ENCODE results near the gene GOPC. TPM values are rescaled to one million over a fixed set of nuclear protein-coding genes. Genes with fewer than 3 reads are reported as not detected.

Gene GOPC
- total and polyA plus RNA-seq, 2 of the 13 experiments (the other 11 are each of a cell fraction or from before 2014, with no cell fraction given), result 20.9 to 41.5 TPM

DNA sequence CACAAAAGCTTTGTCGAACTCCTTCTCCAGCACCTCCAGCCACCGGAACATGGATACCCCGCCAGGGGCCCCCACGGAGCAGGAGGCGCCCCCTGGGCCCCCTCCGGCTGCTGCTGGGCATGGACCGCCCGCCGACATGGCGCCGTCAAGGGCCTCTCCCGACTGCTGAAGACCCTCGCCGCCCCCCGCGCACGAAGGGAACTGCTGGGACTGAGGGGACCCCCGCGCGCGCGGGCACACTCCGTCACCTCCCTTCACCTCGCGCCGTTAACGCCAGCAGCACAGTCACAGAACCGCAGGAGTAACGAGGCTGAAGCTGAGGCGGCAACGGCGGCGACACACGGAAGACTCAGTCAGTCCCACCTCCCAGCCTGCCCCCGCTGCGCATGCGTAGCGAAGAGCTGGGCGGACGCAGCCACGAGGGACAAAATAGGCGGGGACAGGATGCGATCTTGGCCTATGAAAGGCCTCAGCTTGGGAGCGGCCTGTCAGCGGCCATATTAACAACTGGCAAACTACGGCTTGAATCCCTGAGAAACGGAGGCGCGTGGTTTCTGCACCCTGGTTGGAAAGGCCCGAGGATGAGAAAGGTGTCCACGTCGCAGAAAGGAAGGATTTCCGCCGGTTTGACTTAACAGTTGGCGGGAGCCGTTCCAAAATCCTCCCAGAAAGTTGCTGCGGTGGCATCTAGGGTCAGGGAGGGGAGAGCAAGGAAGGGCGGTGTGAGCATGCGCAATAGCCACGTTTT is at the start of gene GOPC (continued):
- TF ChIP-seq ZNF225 (CRISPR knock-in tag; IDR thresholded peaks at IDR 0.05) (peak; percentile 70; the same call in 1 of the 2 replicates), ZKSCAN8 (CRISPR knock-in tag; IDR thresholded peaks at IDR 0.05; ENCODE audit: borderline replicate concordance) (peak; percentile 86; the same call in 1 of the 2 replicates), PRMT3 (CRISPR knock-in tag; IDR thresholded peaks at IDR 0.05; ENCODE audit: borderline replicate concordance, low read depth) (peak; percentile 94; the same call in 1 of the 2 replicates), ZNF12 (CRISPR knock-in tag; IDR thresholded peaks at IDR 0.05) (peak; percentile 28; the same call in 1 of the 2 replicates), BRD4 (CRISPR knock-in tag; IDR thresholded peaks at IDR 0.05) (peak; percentile 96), CENPX (CRISPR knock-in tag; IDR thresholded peaks at IDR 0.05) (no peak), ZBTB1 (CRISPR knock-in tag; IDR thresholded peaks at IDR 0.05; ENCODE audit: borderline replicate concordance) (no peak; the same call in 1 of the 2 replicates), ASH2L (IDR thresholded peaks at IDR 0.05; ENCODE audit: insufficient read length, low read depth, low read length) (peak; percentile 99), ZBTB7B (CRISPR knock-in tag; IDR thresholded peaks at IDR 0.05) (peak; percentile 99)
- TF ChIP-seq, protein P1, sequence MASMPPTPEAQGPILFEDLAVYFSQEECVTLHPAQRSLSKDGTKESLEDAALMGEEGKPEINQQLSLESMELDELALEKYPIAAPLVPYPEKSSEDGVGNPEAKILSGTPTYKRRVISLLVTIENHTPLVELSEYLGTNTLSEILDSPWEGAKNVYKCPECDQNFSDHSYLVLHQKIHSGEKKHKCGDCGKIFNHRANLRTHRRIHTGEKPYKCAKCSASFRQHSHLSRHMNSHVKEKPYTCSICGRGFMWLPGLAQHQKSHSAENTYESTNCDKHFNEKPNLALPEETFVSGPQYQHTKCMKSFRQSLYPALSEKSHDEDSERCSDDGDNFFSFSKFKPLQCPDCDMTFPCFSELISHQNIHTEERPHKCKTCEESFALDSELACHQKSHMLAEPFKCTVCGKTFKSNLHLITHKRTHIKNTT (CRISPR knock-in tag; IDR thresholded peaks at IDR 0.05), result no peak
- TF ChIP-seq, protein P2, sequence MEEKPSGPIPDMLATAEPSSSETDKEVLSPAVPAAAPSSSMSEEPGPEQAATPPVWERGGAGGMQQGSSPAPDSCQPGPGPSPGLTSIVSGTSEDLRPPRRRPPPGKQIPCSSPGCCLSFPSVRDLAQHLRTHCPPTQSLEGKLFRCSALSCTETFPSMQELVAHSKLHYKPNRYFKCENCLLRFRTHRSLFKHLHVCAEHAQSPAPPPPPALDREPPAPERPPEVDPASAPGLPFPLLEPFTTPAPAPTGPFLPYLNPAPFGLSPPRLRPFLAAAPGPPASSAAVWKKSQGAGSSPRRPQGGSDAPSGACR (CRISPR knock-in tag; IDR thresholded peaks at IDR 0.05), result peak; percentile 77
- TF ChIP-seq, protein P3, sequence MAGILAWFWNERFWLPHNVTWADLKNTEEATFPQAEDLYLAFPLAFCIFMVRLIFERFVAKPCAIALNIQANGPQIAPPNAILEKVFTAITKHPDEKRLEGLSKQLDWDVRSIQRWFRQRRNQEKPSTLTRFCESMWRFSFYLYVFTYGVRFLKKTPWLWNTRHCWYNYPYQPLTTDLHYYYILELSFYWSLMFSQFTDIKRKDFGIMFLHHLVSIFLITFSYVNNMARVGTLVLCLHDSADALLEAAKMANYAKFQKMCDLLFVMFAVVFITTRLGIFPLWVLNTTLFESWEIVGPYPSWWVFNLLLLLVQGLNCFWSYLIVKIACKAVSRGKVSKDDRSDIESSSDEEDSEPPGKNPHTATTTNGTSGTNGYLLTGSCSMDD (CRISPR knock-in tag; IDR thresholded peaks at IDR 0.05), result peak; percentile 95
- TF ChIP-seq, protein P4, sequence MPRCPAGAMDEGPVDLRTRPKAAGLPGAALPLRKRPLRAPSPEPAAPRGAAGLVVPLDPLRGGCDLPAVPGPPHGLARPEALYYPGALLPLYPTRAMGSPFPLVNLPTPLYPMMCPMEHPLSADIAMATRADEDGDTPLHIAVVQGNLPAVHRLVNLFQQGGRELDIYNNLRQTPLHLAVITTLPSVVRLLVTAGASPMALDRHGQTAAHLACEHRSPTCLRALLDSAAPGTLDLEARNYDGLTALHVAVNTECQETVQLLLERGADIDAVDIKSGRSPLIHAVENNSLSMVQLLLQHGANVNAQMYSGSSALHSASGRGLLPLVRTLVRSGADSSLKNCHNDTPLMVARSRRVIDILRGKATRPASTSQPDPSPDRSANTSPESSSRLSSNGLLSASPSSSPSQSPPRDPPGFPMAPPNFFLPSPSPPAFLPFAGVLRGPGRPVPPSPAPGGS (CRISPR knock-in tag; IDR thresholded peaks at IDR 0.05), result peak; percentile 97; the same call in 1 of the 2 replicates
- TF ChIP-seq, protein P5, sequence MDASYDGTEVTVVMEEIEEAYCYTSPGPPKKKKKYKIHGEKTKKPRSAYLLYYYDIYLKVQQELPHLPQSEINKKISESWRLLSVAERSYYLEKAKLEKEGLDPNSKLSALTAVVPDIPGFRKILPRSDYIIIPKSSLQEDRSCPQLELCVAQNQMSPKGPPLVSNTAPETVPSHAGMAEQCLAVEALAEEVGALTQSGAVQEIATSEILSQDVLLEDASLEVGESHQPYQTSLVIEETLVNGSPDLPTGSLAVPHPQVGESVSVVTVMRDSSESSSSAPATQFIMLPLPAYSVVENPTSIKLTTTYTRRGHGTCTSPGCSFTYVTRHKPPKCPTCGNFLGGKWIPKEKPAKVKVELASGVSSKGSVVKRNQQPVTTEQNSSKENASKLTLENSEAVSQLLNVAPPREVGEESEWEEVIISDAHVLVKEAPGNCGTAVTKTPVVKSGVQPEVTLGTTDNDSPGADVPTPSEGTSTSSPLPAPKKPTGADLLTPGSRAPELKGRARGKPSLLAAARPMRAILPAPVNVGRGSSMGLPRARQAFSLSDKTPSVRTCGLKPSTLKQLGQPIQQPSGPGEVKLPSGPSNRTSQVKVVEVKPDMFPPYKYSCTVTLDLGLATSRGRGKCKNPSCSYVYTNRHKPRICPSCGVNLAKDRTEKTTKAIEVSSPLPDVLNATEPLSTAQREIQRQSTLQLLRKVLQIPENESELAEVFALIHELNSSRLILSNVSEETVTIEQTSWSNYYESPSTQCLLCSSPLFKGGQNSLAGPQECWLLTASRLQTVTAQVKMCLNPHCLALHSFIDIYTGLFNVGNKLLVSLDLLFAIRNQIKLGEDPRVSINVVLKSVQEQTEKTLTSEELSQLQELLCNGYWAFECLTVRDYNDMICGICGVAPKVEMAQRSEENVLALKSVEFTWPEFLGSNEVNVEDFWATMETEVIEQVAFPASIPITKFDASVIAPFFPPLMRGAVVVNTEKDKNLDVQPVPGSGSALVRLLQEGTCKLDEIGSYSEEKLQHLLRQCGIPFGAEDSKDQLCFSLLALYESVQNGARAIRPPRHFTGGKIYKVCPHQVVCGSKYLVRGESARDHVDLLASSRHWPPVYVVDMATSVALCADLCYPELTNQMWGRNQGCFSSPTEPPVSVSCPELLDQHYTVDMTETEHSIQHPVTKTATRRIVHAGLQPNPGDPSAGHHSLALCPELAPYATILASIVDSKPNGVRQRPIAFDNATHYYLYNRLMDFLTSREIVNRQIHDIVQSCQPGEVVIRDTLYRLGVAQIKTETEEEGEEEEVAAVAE (CRISPR knock-in tag; IDR thresholded peaks at IDR 0.05; ENCODE audit: borderline replicate concordance), result peak; percentile 94
- TF ChIP-seq, protein P6, sequence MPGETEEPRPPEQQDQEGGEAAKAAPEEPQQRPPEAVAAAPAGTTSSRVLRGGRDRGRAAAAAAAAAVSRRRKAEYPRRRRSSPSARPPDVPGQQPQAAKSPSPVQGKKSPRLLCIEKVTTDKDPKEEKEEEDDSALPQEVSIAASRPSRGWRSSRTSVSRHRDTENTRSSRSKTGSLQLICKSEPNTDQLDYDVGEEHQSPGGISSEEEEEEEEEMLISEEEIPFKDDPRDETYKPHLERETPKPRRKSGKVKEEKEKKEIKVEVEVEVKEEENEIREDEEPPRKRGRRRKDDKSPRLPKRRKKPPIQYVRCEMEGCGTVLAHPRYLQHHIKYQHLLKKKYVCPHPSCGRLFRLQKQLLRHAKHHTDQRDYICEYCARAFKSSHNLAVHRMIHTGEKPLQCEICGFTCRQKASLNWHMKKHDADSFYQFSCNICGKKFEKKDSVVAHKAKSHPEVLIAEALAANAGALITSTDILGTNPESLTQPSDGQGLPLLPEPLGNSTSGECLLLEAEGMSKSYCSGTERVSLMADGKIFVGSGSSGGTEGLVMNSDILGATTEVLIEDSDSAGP (CRISPR knock-in tag; IDR thresholded peaks at IDR 0.05; ENCODE audit: borderline replicate concordance), result peak; percentile 96
- TF ChIP-seq, protein P7, sequence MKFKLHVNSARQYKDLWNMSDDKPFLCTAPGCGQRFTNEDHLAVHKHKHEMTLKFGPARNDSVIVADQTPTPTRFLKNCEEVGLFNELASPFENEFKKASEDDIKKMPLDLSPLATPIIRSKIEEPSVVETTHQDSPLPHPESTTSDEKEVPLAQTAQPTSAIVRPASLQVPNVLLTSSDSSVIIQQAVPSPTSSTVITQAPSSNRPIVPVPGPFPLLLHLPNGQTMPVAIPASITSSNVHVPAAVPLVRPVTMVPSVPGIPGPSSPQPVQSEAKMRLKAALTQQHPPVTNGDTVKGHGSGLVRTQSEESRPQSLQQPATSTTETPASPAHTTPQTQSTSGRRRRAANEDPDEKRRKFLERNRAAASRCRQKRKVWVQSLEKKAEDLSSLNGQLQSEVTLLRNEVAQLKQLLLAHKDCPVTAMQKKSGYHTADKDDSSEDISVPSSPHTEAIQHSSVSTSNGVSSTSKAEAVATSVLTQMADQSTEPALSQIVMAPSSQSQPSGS (CRISPR knock-in tag; IDR thresholded peaks at IDR 0.05), result peak; percentile 87
